Omental fat pad (tissue), 4 donors: ENCODE measurements around the gene PGM1. TPM values are rescaled to one million over a fixed set of nuclear protein-coding genes. Genes with fewer than 3 reads are reported as not detected.

Experiments
- ATAC-seq: fragments of 150-250 bp; one replicate; pipeline ENCODE4 v1.9.1; 2016; ENCODE audit warnings: mild to moderate bottlenecking, moderate library complexity; ENCODE audit not compliant: low FRiP score
- DNase-seq: peaks from one replicate; pipeline ENCODE4 v3.0.0-alpha.2; 2019; ENCODE audit warnings: low spot score
- CTCF ChIP-seq, 3 donors: fragments of 450-650 bp; IDR thresholded peaks; one replicate each; pipeline ENCODE4 v1.5.1; 2016 to 2017; ENCODE audit warnings: antibody characterized with exemption in 3 of 3, mild to moderate bottlenecking in 3 of 3, moderate library complexity in 2 of 3
- total RNA-seq, 4 donors: library from RNA; depleted of rRNA; stranded (reverse); fragments of >200 nt; gene quantifications; one replicate each; pipeline ENCODE4 v1.1.0, GENCODE V29; 2016

The PGM1 gene
- total RNA-seq, result 100 to 1,000 TPM in 2 of 4 donors, 10 to 100 TPM in 2; 71.2 to 312 (median 162) TPM

GRCh38 chr1:63593303-63593885 is at the start of gene PGM1:
Gene PGM1 (plus strand): TSS chr1:63593411. CDS start chr1:63593489, 78 bp downstream.
- ATAC-seq (peak; percentile 78), DNase-seq (peak; percentile 35)
- no peak for TF ChIP-seq CTCF (IDR thresholded peaks at IDR 0.05)

GRCh38 chr1:63545780-63546179 is 47.4 kb upstream of the PGM1 start:
- DNase-seq (no peak), ATAC-seq (no peak)
- no peak for TF ChIP-seq CTCF (IDR thresholded peaks at IDR 0.05)

GRCh38 chr1:63547621-63548294 is 45.5 kb upstream of the PGM1 start:
- no peak for DNase-seq
- no peak for ATAC-seq
- no peak for TF ChIP-seq CTCF (IDR thresholded peaks at IDR 0.05)

GRCh38 chr1:63548303-63548702 is 44.9 kb upstream of the PGM1 start:
- no peak for TF ChIP-seq CTCF (IDR thresholded peaks at IDR 0.05)
- DNase-seq (no peak), ATAC-seq (no peak)

- no peak for TF ChIP-seq CTCF (IDR thresholded peaks at IDR 0.05)
- no peak for ATAC-seq
Measured at GRCh38 chr1:63548877-63549276, 44.3 kb upstream of the PGM1 start.

GRCh38 chr1:63555480-63555879 is 37.7 kb upstream of the PGM1 start:
- no peak for ATAC-seq
- DNase-seq, result no peak
- no peak for TF ChIP-seq CTCF (IDR thresholded peaks at IDR 0.05)

More at GRCh38 chr1:63548877-63549276, 44.3 kb upstream of the PGM1 start:
- no peak for DNase-seq
